GM23338 (cell line): Measurements from ENCODE around the gene RNF43. TPM values are rescaled to one million over a fixed set of nuclear protein-coding genes. Genes with fewer than 3 reads are reported as not detected.

Experiments
- ATAC-seq: fragments of 200-7000 bp; cut with Tn5 transposase; 3 replicates; pipeline ENCODE4 v1.9.1; 2020
- DNase-seq: peaks from one replicate; pipeline ENCODE4 v3.0.0-alpha.2; 2015; ENCODE audit warnings: low spot score
- H2AFZ ChIP-seq: fragments of 200-600 bp; sonication (generic); 2 replicates; pipeline ENCODE4 v1.8.0; 2016; ENCODE audit warnings: antibody characterized with exemption, mild to moderate bottlenecking, moderate library complexity
- H3F3A ChIP-seq: fragments of 200-600 bp; sonication (generic); replicated peaks from 2 replicates; pipeline ENCODE4 v1.8.0; 2017; ENCODE audit warnings: antibody characterized with exemption, mixed run types, low read depth
- H3K27ac ChIP-seq: fragments of 200-600 bp; sonication (generic); 2 replicates; pipeline ENCODE4 v1.6.1; 2016; ENCODE audit warnings: low read depth
- H3K27me3 ChIP-seq: fragments of 200-600 bp; sonication (generic); 2 replicates; pipeline ENCODE4 v1.8.0; 2016; ENCODE audit warnings: mild to moderate bottlenecking, mixed run types, moderate library complexity; ENCODE audit not compliant: insufficient read depth
- H3K36me3 ChIP-seq: fragments of 200-600 bp; sonication (generic); 2 replicates; pipeline ENCODE4 v1.8.0; 2016; ENCODE audit warnings: mild to moderate bottlenecking; ENCODE audit not compliant: insufficient read depth
- H3K4me1 ChIP-seq: fragments of 200-600 bp; sonication (generic); 2 replicates; pipeline ENCODE4 v1.8.0; 2016; ENCODE audit warnings: mild to moderate bottlenecking, moderate library complexity; ENCODE audit not compliant: insufficient read depth
- H3K4me2 ChIP-seq: fragments of 200-600 bp; sonication (generic); 2 replicates; pipeline ENCODE4 v1.7.1; 2017; ENCODE audit warnings: mixed run types
- H3K4me3 ChIP-seq: fragments of 200-600 bp; sonication (generic); 2 replicates; pipeline ENCODE4 v1.6.1; 2016; ENCODE audit warnings: mixed run types
- H3K79me2 ChIP-seq: fragments of 200-600 bp; sonication (generic); replicated peaks from 2 replicates; pipeline ENCODE4 v1.8.0; 2017; ENCODE audit warnings: mild to moderate bottlenecking; ENCODE audit not compliant: insufficient read depth
- H3K9me2 ChIP-seq: fragments of 200-600 bp; sonication (generic); 2 replicates; pipeline ENCODE4 v1.8.0; 2017; ENCODE audit not compliant: insufficient read depth
- H4K20me1 ChIP-seq: fragments of 200-600 bp; sonication (generic); replicated peaks from 2 replicates; pipeline ENCODE4 v1.8.0; 2017; ENCODE audit warnings: mild to moderate bottlenecking; ENCODE audit not compliant: insufficient read depth
- H3K27ac Mint-ChIP-seq: 2 replicates; pipeline ENCODE4 v1.8.0; 2020; ENCODE audit warnings: inconsistent platforms, mild to moderate bottlenecking, moderate library complexity, mixed read lengths
- H3K27me3 Mint-ChIP-seq: 3 replicates; pipeline ENCODE4 v1.8.0; 2022; ENCODE audit warnings: low read depth, mild to moderate bottlenecking, moderate library complexity, mixed read lengths, inconsistent platforms; ENCODE audit not compliant: insufficient read depth, poor library complexity
- H3K36me3 Mint-ChIP-seq: 3 replicates; pipeline ENCODE4 v1.8.0; 2021; ENCODE audit warnings: low read depth, mild to moderate bottlenecking, inconsistent platforms, moderate library complexity, mixed read lengths
- H3K4me1 Mint-ChIP-seq: 3 replicates; pipeline ENCODE4 v1.8.0; 2020; ENCODE audit warnings: mild to moderate bottlenecking, inconsistent platforms, mixed read lengths
- H3K4me3 Mint-ChIP-seq: 3 replicates; pipeline ENCODE4 v1.8.0; 2021; ENCODE audit warnings: moderate library complexity, mild to moderate bottlenecking, inconsistent platforms, mixed read lengths
- H3K9me3 Mint-ChIP-seq: 3 replicates; pipeline ENCODE4 v1.8.0; 2020; ENCODE audit warnings: moderate library complexity, mild to moderate bottlenecking, inconsistent platforms, mixed read lengths
- CREB1 ChIP-seq: fragments of 250-450 bp; sonication (Bioruptor Pico); IDR thresholded peaks from 2 replicates; pipeline ENCODE4 v1.5.0; 2020; ENCODE audit warnings: low read depth, mild to moderate bottlenecking, moderate library complexity
- EZH2 ChIP-seq: fragments of 200-600 bp; sonication (generic); IDR thresholded peaks from one replicate; pipeline ENCODE4 v1.8.0; 2017; ENCODE audit warnings: antibody characterized with exemption, mild to moderate bottlenecking, low read depth; ENCODE audit not compliant: unreplicated experiment
- EZH2phosphoT487 ChIP-seq: fragments of 200-600 bp; sonication (generic); IDR thresholded peaks from one replicate; pipeline ENCODE4 v1.8.1; 2018; ENCODE audit warnings: antibody characterized with exemption; ENCODE audit not compliant: unreplicated experiment
- JUNB ChIP-seq: IDR thresholded peaks from one replicate; pipeline ENCODE4 v1.6.1; 2016; ENCODE audit warnings: antibody characterized with exemption; ENCODE audit not compliant: unreplicated experiment
- POLR2AphosphoS5 ChIP-seq: IDR thresholded peaks from 2 replicates; pipeline ENCODE4 v1.6.1; 2016; ENCODE audit warnings: antibody characterized with exemption, low read depth
- REST ChIP-seq: IDR thresholded peaks from one replicate; pipeline ENCODE4 v1.6.1; 2018; ENCODE audit warnings: antibody characterized with exemption; ENCODE audit not compliant: unreplicated experiment
- STAT1 ChIP-seq: IDR thresholded peaks from one replicate; pipeline ENCODE4 v1.6.1; 2016; ENCODE audit warnings: antibody characterized with exemption; ENCODE audit not compliant: unreplicated experiment
- ZNF114 ChIP-seq: fragments of 250-450 bp; sonication (Bioruptor Pico); IDR thresholded peaks from 2 replicates; pipeline ENCODE4 v1.5.0; 2020; ENCODE audit warnings: mild to moderate bottlenecking, moderate library complexity
- ZNF331 ChIP-seq: fragments of 250-450 bp; sonication (Bioruptor Pico); IDR thresholded peaks from 2 replicates; pipeline ENCODE4 v1.5.0; 2020; ENCODE audit warnings: low read depth, mild to moderate bottlenecking, moderate library complexity
- ZNF462 ChIP-seq: fragments of 250-450 bp; sonication (Bioruptor Pico); IDR thresholded peaks from 2 replicates; pipeline ENCODE4 v1.5.0; 2020; ENCODE audit warnings: mild to moderate bottlenecking, moderate library complexity
- polyA plus RNA-seq: library from polyadenylated mRNA; unstranded; fragments of >200 nt; fragmentation: Nextera tagmentation; extraction: Ambion mirVana; gene quantifications from 2 replicates; pipeline ENCODE4 v1.2.1, GENCODE V29; 2016
- total RNA-seq: library from RNA; depleted of rRNA; stranded (reverse); fragments of >200 nt; shearing (Covaris generic); gene quantifications from 2 replicates; pipeline ENCODE4 v1.2.3, GENCODE V29; 2014
- TF ChIP-seq, protein P1 (sequence below): IDR thresholded peaks from 2 replicates; pipeline ENCODE4 v1.6.1; 2016; ENCODE audit warnings: antibody characterized with exemption
- TF ChIP-seq, protein P2 (sequence below), 2 experiments: fragments of 200-600 bp in 1 of 2; sonication (generic) in 1 of 2; conservative IDR thresholded peaks; 2 replicates each; pipeline versions ENCODE4 v1.5.1 to v1.6.1; 2016 to 2017; ENCODE audit warnings: antibody characterized with exemption in 2 of 2, low read depth in 2 of 2, mild to moderate bottlenecking in 2 of 2, moderate library complexity in 1 of 2

RNF43 gene
- total and polyA plus RNA-seq, 2 experiments from 2014 or later, result 0.58 to 2.2 TPM

DNA sequence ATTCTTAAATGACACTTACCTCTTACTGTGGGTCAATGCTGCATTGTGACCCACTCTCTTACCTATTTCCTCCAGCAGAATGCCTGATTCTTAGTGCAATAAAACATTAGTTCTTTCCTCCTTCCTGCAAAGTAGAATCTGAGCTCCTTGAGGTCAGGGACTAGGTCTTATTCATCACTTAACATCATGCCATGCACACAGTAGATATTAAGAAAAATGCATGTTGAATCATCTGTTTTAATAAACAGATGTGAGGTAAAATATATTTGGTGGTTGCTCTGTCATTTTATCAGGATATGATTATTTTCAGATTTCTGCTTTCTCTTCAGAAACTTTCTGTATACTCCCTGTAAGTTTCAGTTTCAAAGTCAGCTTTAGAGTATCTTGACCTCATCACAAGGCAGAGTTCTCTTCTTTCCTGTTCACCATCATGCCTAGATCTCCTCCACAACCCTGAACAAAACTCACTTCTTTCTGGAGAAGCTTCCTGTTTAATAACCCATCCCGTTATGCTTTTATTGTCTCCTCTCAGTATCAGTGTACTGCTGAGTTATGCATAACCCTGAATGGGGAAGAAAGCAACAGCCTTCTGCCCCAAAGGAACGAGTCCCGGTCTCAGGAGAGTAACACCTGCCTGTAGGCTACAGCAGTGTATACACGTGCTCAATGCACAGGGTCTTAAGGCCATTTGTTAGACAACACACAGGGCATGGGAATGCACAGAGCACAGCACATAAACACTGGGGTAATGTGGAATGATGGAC, 35.0 kb downstream of the RNF43 start:
- ATAC-seq (no peak), DNase-seq (no peak)
- Mint-ChIP-seq H3K27me3 (no peaks in the 10 kb centered on the region), H3K4me3 (no peak overlapping the region), H3K9me3 (no peaks in the 10 kb centered on the region), H3K27ac (no peak overlapping the region), H3K36me3 (no peaks in the 10 kb centered on the region), H3K4me1 (peaks cover 16% of the 10 kb centered on the region)
- TF ChIP-seq ZNF462 (CRISPR knock-in tag) (no peak), ZNF114 (CRISPR knock-in tag) (no peak), CREB1 (no peak), STAT1 (no peak), JUNB (no peak), EZH2phosphoT487 (no peak), REST (no peak), ZNF331 (CRISPR knock-in tag) (no peak), EZH2 (no peak), POLR2AphosphoS5 (no peak)
- TF ChIP-seq, protein P1, sequence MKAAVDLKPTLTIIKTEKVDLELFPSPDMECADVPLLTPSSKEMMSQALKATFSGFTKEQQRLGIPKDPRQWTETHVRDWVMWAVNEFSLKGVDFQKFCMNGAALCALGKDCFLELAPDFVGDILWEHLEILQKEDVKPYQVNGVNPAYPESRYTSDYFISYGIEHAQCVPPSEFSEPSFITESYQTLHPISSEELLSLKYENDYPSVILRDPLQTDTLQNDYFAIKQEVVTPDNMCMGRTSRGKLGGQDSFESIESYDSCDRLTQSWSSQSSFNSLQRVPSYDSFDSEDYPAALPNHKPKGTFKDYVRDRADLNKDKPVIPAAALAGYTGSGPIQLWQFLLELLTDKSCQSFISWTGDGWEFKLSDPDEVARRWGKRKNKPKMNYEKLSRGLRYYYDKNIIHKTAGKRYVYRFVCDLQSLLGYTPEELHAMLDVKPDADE, result no peak
- TF ChIP-seq, protein P2, sequence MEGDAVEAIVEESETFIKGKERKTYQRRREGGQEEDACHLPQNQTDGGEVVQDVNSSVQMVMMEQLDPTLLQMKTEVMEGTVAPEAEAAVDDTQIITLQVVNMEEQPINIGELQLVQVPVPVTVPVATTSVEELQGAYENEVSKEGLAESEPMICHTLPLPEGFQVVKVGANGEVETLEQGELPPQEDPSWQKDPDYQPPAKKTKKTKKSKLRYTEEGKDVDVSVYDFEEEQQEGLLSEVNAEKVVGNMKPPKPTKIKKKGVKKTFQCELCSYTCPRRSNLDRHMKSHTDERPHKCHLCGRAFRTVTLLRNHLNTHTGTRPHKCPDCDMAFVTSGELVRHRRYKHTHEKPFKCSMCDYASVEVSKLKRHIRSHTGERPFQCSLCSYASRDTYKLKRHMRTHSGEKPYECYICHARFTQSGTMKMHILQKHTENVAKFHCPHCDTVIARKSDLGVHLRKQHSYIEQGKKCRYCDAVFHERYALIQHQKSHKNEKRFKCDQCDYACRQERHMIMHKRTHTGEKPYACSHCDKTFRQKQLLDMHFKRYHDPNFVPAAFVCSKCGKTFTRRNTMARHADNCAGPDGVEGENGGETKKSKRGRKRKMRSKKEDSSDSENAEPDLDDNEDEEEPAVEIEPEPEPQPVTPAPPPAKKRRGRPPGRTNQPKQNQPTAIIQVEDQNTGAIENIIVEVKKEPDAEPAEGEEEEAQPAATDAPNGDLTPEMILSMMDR (conservative IDR thresholded peaks at IDR 0.05; ENCODE audit: low read depth in 2 of 2), result no peak
- H3K9me2 ChIP-seq, result no peaks in the 10 kb centered on the region; the same call in 1 of the 2 replicates
- H3K4me3 ChIP-seq, result no peak overlapping the region
- H3K4me2 ChIP-seq, result no peak overlapping the region
- no peak overlapping the region for H2AFZ ChIP-seq
- H4K20me1 ChIP-seq, result no peaks in the 10 kb centered on the region
- no peaks in the 10 kb centered on the region for H3K36me3 ChIP-seq
- no peak overlapping the region for H3K27ac ChIP-seq
- H3K27me3 ChIP-seq, result no peaks in the 10 kb centered on the region
- peaks cover under 1% of the 10 kb centered on the region; the same call in 1 of the 2 replicates for H3K4me1 ChIP-seq
- no peaks in the 10 kb centered on the region for H3K79me2 ChIP-seq
- no peaks in the 10 kb centered on the region for H3F3A ChIP-seq
